PC-3 (cell line): ENCODE data around the gene ZDBF2. TPM values are rescaled to one million over a fixed set of nuclear protein-coding genes. Genes with fewer than 3 reads are reported as not detected.

Experiments used
- ATAC-seq: fragments of 200-7000 bp; cut with Tn5 transposase; 2 replicates; pipeline ENCODE4 v1.9.1; 2020; ENCODE audit warnings: mild to moderate bottlenecking, moderate library complexity
- BruUV-seq: library from RNA; stranded (reverse); fragments of 400-500 nt; replicated peaks from 2 replicates; lab custom pipeline; 2021; lab: Mats Ljungman, UMichigan
- CTCF ChIA-PET: fragments of 300-600 bp; sonication (Branson Sonifier 250); formaldehyde crosslinking; loops from one replicate; lab custom pipeline; 2022; ENCODE audit warnings: antibody characterized with exemption; lab: Charles Lee
- POLR2A ChIA-PET: fragments of 300-600 bp; sonication (Branson Sonifier 250); formaldehyde crosslinking; loops from one replicate; lab custom pipeline; 2022; ENCODE audit warnings: antibody characterized with exemption; ENCODE audit not compliant: unreplicated experiment; lab: Charles Lee
- DNase-seq: peaks from one replicate; pipeline ENCODE4 v3.0.0-alpha.2; 2015
- H2AFZ ChIP-seq: fragments of 300-600 bp; sonication (generic); 2 replicates; pipeline ENCODE4 v1.6.0; 2016; ENCODE audit warnings: antibody characterized with exemption, low read length
- H3F3A ChIP-seq: fragments of 300-600 bp; sonication (generic); one replicate; pipeline ENCODE4 v1.6.0; 2017; ENCODE audit warnings: antibody characterized with exemption, low read length, control low read depth, mild to moderate bottlenecking; ENCODE audit not compliant: unreplicated experiment
- H3K27ac ChIP-seq: fragments of 300-600 bp; sonication (generic); 2 replicates; pipeline ENCODE4 v1.5.1; 2016; ENCODE audit warnings: mild to moderate bottlenecking, low read length
- H3K27me3 ChIP-seq: fragments of 300-600 bp; sonication (generic); 2 replicates; pipeline ENCODE4 v1.6.1; 2016; ENCODE audit warnings: low read length, mixed read lengths
- H3K36me3 ChIP-seq: fragments of 300-600 bp; sonication (generic); 2 replicates; pipeline ENCODE4 v1.6.1; 2016; ENCODE audit warnings: low read depth, mixed run types, low read length, mixed read lengths
- H3K4me1 ChIP-seq: fragments of 300-600 bp; sonication (generic); 2 replicates; pipeline ENCODE4 v1.5.1; 2016; ENCODE audit warnings: low read length; ENCODE audit not compliant: insufficient read depth
- H3K4me2 ChIP-seq: fragments of 300-600 bp; sonication (generic); 2 replicates; pipeline ENCODE4 v1.6.0; 2016; ENCODE audit warnings: low read length
- H3K4me3 ChIP-seq: fragments of 300-600 bp; sonication (generic); 2 replicates; pipeline ENCODE4 v1.5.1; 2016; ENCODE audit warnings: mild to moderate bottlenecking, low read length, mixed read lengths
- H3K79me2 ChIP-seq: fragments of 300-600 bp; sonication (generic); 2 replicates; pipeline ENCODE4 v1.6.1; 2017; ENCODE audit warnings: low read length, mixed read lengths
- H3K9ac ChIP-seq: fragments of 300-600 bp; sonication (generic); 2 replicates; pipeline ENCODE4 v1.6.0; 2016; ENCODE audit warnings: mild to moderate bottlenecking, low read length
- H3K9me2 ChIP-seq: fragments of 300-600 bp; sonication (generic); replicated peaks from 2 replicates; pipeline ENCODE4 v1.6.1; 2016; ENCODE audit warnings: mixed run types, low read length, mixed read lengths
- H3K9me3 ChIP-seq: fragments of 300-600 bp; sonication (generic); 2 replicates; pipeline ENCODE4 v1.6.1; 2016; ENCODE audit warnings: low read length, mixed read lengths
- H4K20me1 ChIP-seq: fragments of 300-600 bp; sonication (generic); 2 replicates; pipeline ENCODE4 v1.6.1; 2016; ENCODE audit warnings: low read length, mixed read lengths
- EZH2 ChIP-seq: fragments of 300-600 bp; sonication (generic); IDR thresholded peaks from one replicate; pipeline ENCODE4 v1.6.1; 2017; ENCODE audit warnings: antibody characterized with exemption, mild to moderate bottlenecking, low read length; ENCODE audit not compliant: unreplicated experiment
- EZH2phosphoT487 ChIP-seq: fragments of 300-600 bp; sonication (generic); IDR thresholded peaks from 2 replicates; pipeline ENCODE4 v1.6.1; 2018; ENCODE audit warnings: mild to moderate bottlenecking, antibody characterized with exemption, low read length, borderline replicate concordance
- intact Hi-C: fragments of 100-400 bp; cut with micrococcal nuclease; formaldehyde crosslinking; loops from 2 replicates; pipeline ENCODE4 v1.9.0; 2023
- total RNA-seq: library from RNA; depleted of rRNA; stranded (reverse); fragments of >200 nt; gene quantifications from 2 replicates; pipeline ENCODE4 v1.2.3, GENCODE V29; 2014
- TF ChIP-seq, protein P1 (sequence below): fragments of 300-600 bp; sonication (generic); conservative IDR thresholded peaks from 2 replicates; pipeline ENCODE4 v1.5.1; 2017; ENCODE audit warnings: antibody characterized with exemption, low read depth, mild to moderate bottlenecking, low read length

ZDBF2 gene
- total RNA-seq, 1 experiment from 2014 or later: 4.2 TPM

DNA sequence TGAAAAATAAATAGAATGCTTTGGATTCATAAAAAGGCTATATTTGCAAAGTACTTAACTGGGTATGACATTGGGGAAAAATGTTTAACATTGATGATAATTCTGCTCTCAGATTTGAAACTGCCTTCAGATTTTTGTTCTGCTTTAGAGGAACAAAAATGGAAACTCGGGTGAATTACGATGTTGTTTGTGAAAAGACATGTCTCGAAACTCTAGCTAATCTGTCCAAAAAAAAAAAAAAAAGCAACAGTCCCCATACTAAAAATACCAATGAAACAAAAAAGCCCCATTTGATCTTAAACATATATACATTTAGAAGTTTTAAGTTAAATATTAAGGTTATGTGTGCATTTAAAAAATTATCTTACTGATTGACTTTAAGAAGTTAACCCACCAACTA is 3.0 kb downstream of the ZDBF2 start:
- no TSS peak for BruUV-seq
- Histone ChIP-seq H3K79me2 (peaks cover 14% of the 10 kb centered on the region), H3K9me2 (no peaks in the 10 kb centered on the region), H3F3A (no peaks in the 10 kb centered on the region), H3K9me3 (no peaks in the 10 kb centered on the region), H4K20me1 (no peaks in the 10 kb centered on the region), H3K27me3 (peaks cover 48% of the 10 kb centered on the region), H3K4me3 (no peak overlapping the region), H3K4me2 (no peak overlapping the region), H3K27ac (no peak overlapping the region), H2AFZ (no peak overlapping the region), H3K36me3 (no peaks in the 10 kb centered on the region), H3K9ac (no peak overlapping the region), H3K4me1 (no peaks in the 10 kb centered on the region)
- intact Hi-C loops: loop anchor here (5.0 kb wide), 1 partner anchor 115 kb away; no protein-coding TSS in a partner anchor
- no peak for ATAC-seq
- POLR2A ChIA-PET: no interaction called here
- CTCF ChIA-PET: no interaction called here
- TF ChIP-seq EZH2phosphoT487 (no peak), EZH2 (no peak)
- TF ChIP-seq, protein P1, sequence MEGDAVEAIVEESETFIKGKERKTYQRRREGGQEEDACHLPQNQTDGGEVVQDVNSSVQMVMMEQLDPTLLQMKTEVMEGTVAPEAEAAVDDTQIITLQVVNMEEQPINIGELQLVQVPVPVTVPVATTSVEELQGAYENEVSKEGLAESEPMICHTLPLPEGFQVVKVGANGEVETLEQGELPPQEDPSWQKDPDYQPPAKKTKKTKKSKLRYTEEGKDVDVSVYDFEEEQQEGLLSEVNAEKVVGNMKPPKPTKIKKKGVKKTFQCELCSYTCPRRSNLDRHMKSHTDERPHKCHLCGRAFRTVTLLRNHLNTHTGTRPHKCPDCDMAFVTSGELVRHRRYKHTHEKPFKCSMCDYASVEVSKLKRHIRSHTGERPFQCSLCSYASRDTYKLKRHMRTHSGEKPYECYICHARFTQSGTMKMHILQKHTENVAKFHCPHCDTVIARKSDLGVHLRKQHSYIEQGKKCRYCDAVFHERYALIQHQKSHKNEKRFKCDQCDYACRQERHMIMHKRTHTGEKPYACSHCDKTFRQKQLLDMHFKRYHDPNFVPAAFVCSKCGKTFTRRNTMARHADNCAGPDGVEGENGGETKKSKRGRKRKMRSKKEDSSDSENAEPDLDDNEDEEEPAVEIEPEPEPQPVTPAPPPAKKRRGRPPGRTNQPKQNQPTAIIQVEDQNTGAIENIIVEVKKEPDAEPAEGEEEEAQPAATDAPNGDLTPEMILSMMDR: no peak
- no peak for DNase-seq

DNA sequence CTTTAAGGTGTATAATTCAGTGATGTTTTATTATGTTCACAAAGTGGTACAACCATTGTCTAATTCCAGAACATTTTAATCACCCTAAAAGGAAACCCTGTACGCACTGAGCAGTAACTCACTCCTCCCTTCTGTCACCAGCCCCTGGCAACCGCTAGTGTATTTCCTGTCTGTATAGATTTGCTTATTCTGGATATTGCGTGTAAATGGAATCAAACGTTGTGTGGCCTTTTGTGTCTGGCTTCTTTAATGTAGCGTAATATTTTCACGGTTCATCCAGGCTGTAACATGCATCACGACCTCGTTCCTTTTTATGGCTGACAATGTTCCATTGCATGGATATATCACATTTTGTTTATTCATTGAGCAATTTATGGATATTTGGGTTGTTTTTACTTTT is 8.3 kb downstream of the ZDBF2 start:
- no peak overlapping the region for H3K9ac ChIP-seq
- ATAC-seq (no peak), DNase-seq (no peak)
- H3K4me3 ChIP-seq: no peak overlapping the region
- H4K20me1 ChIP-seq: no peaks in the 10 kb centered on the region
- no peak overlapping the region for H2AFZ ChIP-seq
- H3K79me2 ChIP-seq: no peaks in the 10 kb centered on the region
- H3K4me2 ChIP-seq: no peak overlapping the region
- ChIA-PET CTCF (no interaction called here), POLR2A (no interaction called here)
- intact Hi-C loops: no loop called here
- no peaks in the 10 kb centered on the region for H3F3A ChIP-seq
- peaks cover 16% of the 10 kb centered on the region for H3K27me3 ChIP-seq
- no peaks in the 10 kb centered on the region for H3K9me2 ChIP-seq
- no TSS peak for BruUV-seq
- H3K9me3 ChIP-seq: no peaks in the 10 kb centered on the region
- TF ChIP-seq, protein P1: no peak
- TF ChIP-seq EZH2phosphoT487 (no peak), EZH2 (no peak)
- H3K4me1 ChIP-seq: no peaks in the 10 kb centered on the region
- H3K27ac ChIP-seq: no peak overlapping the region
- H3K36me3 ChIP-seq: peaks cover 4% of the 10 kb centered on the region; the same call in 1 of the 2 replicates

DNA sequence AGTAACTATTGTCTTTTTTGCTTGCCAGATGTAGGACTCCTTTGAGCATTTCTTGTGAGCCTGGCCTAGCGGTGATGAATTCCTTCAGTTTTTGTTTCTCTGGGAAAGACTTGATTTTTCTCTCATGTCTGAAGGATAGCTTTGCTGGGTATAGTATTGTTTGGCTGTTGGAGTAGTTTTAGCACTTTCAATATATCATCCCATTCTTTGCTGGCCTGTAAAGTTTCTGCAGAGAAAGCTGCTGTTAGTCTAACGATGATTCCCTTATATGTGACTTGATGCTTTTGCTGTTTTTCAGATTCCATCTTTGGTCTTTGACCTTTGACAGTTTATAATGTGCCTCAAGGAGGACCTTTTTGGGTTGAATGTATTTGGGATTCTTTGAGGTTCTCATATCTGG is 12.7 kb downstream of the ZDBF2 start:
- Histone ChIP-seq H3K4me2 (no peak overlapping the region), H3K36me3 (peaks cover 4% of the 10 kb centered on the region; the same call in 1 of the 2 replicates), H3K4me1 (no peaks in the 10 kb centered on the region), H3K9me2 (no peaks in the 10 kb centered on the region), H3F3A (no peaks in the 10 kb centered on the region), H3K79me2 (no peaks in the 10 kb centered on the region), H3K9me3 (no peaks in the 10 kb centered on the region), H3K9ac (no peak overlapping the region), H3K27me3 (peaks cover 1% of the 10 kb centered on the region; the same call in 1 of the 2 replicates), H3K27ac (no peak overlapping the region), H4K20me1 (no peaks in the 10 kb centered on the region), H2AFZ (no peak overlapping the region), H3K4me3 (no peak overlapping the region)
- ATAC-seq (no peak), DNase-seq (no peak)
- no peak for TF ChIP-seq EZH2phosphoT487
- TF ChIP-seq EZH2: no peak
- TF ChIP-seq, protein P1: no peak
- BruUV-seq: no TSS peak
- intact Hi-C loops: no loop called here
- POLR2A ChIA-PET: no interaction called here
- CTCF ChIA-PET: no interaction called here
